H1 (cell line): ENCODE measurements around the gene HOXD10. TPM values are rescaled to one million over a fixed set of nuclear protein-coding genes. Genes with fewer than 3 reads are reported as not detected.
A peak's percentile ranks its signal among the peaks of the same experiment; 100 is the strongest.

ENCODE experiments used
- CTCF ChIA-PET: fragments of 300-600 bp; sonication (Branson Sonifier 250); formaldehyde crosslinking; loops from one replicate; lab custom pipeline; 2021; ENCODE audit not compliant: partially characterized antibody; lab: Charles Lee
- POLR2A ChIA-PET: fragments of 300-600 bp; sonication (Branson Sonifier 250); formaldehyde crosslinking; loops from one replicate; lab custom pipeline; 2021; ENCODE audit warnings: inconsistent platforms; ENCODE audit not compliant: partially characterized antibody; lab: Charles Lee
- DNase-seq, 2 experiments: peaks; one replicate each; pipeline versions ENCODE4 v3.0.0 to v3.0.0-alpha.2; 2010 to 2022; ENCODE audit warnings: low spot score in 2 of 2, low read depth in 1 of 2, mixed read lengths in 1 of 2
- FAIRE-seq: peaks from 2 replicates; lab custom pipeline; 2011; peaks lifted over from hg19 to GRCh38; lab: Jason Lieb, UNC
- H2AFZ ChIP-seq: 2 replicates; pipeline ENCODE4 v1.8.1; 2012; ENCODE audit warnings: low read length, inconsistent platforms
- H2AK5ac ChIP-seq: 2 replicates; pipeline ENCODE4 v1.6.1; 2013; ENCODE audit warnings: low read depth, low read length
- H2BK120ac ChIP-seq: replicated peaks from 2 replicates; pipeline ENCODE3; 2013; ENCODE audit warnings: low read depth, low read length, inconsistent platforms
- H2BK12ac ChIP-seq: 2 replicates; pipeline ENCODE4 v1.6.1; 2013; ENCODE audit warnings: low read depth, low read length
- H2BK15ac ChIP-seq: 2 replicates; pipeline ENCODE4 v1.6.1; 2013; ENCODE audit warnings: low read length
- H2BK20ac ChIP-seq: 2 replicates; pipeline ENCODE4 v1.6.1; 2013; ENCODE audit warnings: low read length
- H2BK5ac ChIP-seq: 2 replicates; pipeline ENCODE4 v1.6.1; 2013; ENCODE audit warnings: low read depth, low read length
- H3K14ac ChIP-seq: 2 replicates; pipeline ENCODE4 v1.6.1; 2013; ENCODE audit warnings: inconsistent platforms; ENCODE audit not compliant: insufficient read length
- H3K18ac ChIP-seq: 2 replicates; pipeline ENCODE4 v1.6.1; 2013; ENCODE audit warnings: low read length; ENCODE audit errors: extremely low read depth
- H3K23ac ChIP-seq: 2 replicates; pipeline ENCODE4 v1.6.1; 2013; ENCODE audit warnings: inconsistent platforms; ENCODE audit not compliant: insufficient read length
- H3K23me2 ChIP-seq: 2 replicates; pipeline ENCODE4 v1.6.1; 2013; ENCODE audit warnings: low read depth, low read length
- H3K27ac ChIP-seq: 2 replicates; pipeline ENCODE4 v1.6.1; 2011; ENCODE audit warnings: low read depth, low read length, inconsistent platforms
- H3K27me3 ChIP-seq, 4 experiments: replicated peaks in 1 of 4; 1 replicate in 1 of 4; 2 replicates in 3 of 4; pipeline versions ENCODE4 v1.6.1 to v1.8.1; 2011 to 2013; ENCODE audit warnings: low read length in 3 of 4, mild to moderate bottlenecking in 3 of 4, inconsistent platforms in 2 of 4, mixed read lengths in 2 of 4, moderate library complexity in 1 of 4; ENCODE audit not compliant: control insufficient read depth in 3 of 4, insufficient read depth in 3 of 4; ENCODE audit errors: extremely low read depth in 1 of 4
- H3K36me3 ChIP-seq, 4 experiments: 2 replicates each; pipeline versions ENCODE4 v1.6.1 to v1.8.1; 2011 to 2013; ENCODE audit warnings: mild to moderate bottlenecking in 4 of 4, low read length in 3 of 4, moderate library complexity in 2 of 4, control low read depth in 1 of 4, inconsistent platforms in 1 of 4; ENCODE audit not compliant: insufficient read depth in 4 of 4, control insufficient read depth in 2 of 4
- H3K4ac ChIP-seq: replicated peaks from 2 replicates; pipeline ENCODE3; 2013; ENCODE audit warnings: low read length, low read depth, mixed read lengths, inconsistent platforms; ENCODE audit not compliant: insufficient read length
- H3K4me1 ChIP-seq, 4 experiments: replicated peaks in 1 of 4; 1 replicate in 1 of 4; 2 replicates in 3 of 4; pipeline versions ENCODE4 v1.6.1 to v1.8.1; 2011 to 2013; ENCODE audit warnings: low read length in 3 of 4, inconsistent platforms in 2 of 4, mixed read lengths in 1 of 4; ENCODE audit not compliant: insufficient read depth in 4 of 4, control insufficient read depth in 3 of 4
- H3K4me2 ChIP-seq, 2 experiments: 2 replicates each; pipeline versions ENCODE4 v1.6.1 to v1.8.1; 2011 to 2013; ENCODE audit warnings: low read depth in 2 of 2, low read length in 2 of 2, control low read depth in 1 of 2, inconsistent platforms in 1 of 2, mild to moderate bottlenecking in 1 of 2; ENCODE audit not compliant: insufficient read depth in 1 of 2
- H3K4me3 ChIP-seq, 4 experiments: fragments of 200-600, 300-600 bp in 1 of 4; sonication (generic), shearing (Covaris generic), sonication (Bioruptor Twin) in 1 of 4; 2 replicates each; pipeline versions ENCODE4 v1.5.1 to v1.8.1; 2011 to 2016; ENCODE audit warnings: low read length in 4 of 4, low read depth in 3 of 4, control low read depth in 2 of 4, inconsistent platforms in 2 of 4, mild to moderate bottlenecking in 2 of 4, mixed read lengths in 1 of 4, moderate library complexity in 1 of 4; ENCODE audit not compliant: insufficient read depth in 2 of 4; ENCODE audit errors: extremely low read depth in 1 of 4
- H3K56ac ChIP-seq: replicated peaks from 2 replicates; pipeline ENCODE3; 2013; ENCODE audit warnings: low read depth, mild to moderate bottlenecking, mixed read lengths, low read length, inconsistent platforms; ENCODE audit not compliant: insufficient read length
- H3K79me1 ChIP-seq: 2 replicates; pipeline ENCODE4 v1.6.1; 2013; ENCODE audit warnings: low read depth, low read length, control low read depth
- H3K79me2 ChIP-seq, 2 experiments: 2 replicates each; pipeline versions ENCODE4 v1.6.1 to v1.8.1; 2012 to 2013; ENCODE audit warnings: low read length in 2 of 2, mild to moderate bottlenecking in 2 of 2, inconsistent platforms in 1 of 2; ENCODE audit not compliant: insufficient read depth in 2 of 2, control insufficient read depth in 1 of 2
- H3K9ac ChIP-seq, 4 experiments: replicated peaks in 1 of 4; 1 replicate in 1 of 4; 2 replicates in 3 of 4; pipeline versions ENCODE4 v1.6.1 to v1.8.1; 2011 to 2013; ENCODE audit warnings: low read depth in 3 of 4, low read length in 3 of 4, control low read depth in 2 of 4, mild to moderate bottlenecking in 2 of 4, moderate library complexity in 2 of 4, inconsistent platforms in 1 of 4; ENCODE audit errors: extremely low read depth in 1 of 4
- H3K9me3 ChIP-seq, 2 experiments: 2 replicates each; pipeline versions ENCODE4 v1.6.1 to v1.8.1; 2012 to 2013; ENCODE audit warnings: mild to moderate bottlenecking in 2 of 2, moderate library complexity in 2 of 2, control low read depth in 1 of 2, inconsistent platforms in 1 of 2, low read depth in 1 of 2, low read length in 1 of 2, mixed read lengths in 1 of 2; ENCODE audit not compliant: insufficient read depth in 2 of 2
- H4K20me1 ChIP-seq, 2 experiments: replicated peaks in 1 of 2; 2 replicates each; pipeline versions ENCODE3 to v1.8.1; 2011 to 2013; ENCODE audit warnings: inconsistent platforms in 2 of 2, low read length in 2 of 2, mild to moderate bottlenecking in 1 of 2; ENCODE audit not compliant: insufficient read depth in 2 of 2, control insufficient read depth in 1 of 2
- H4K5ac ChIP-seq: 2 replicates; pipeline ENCODE4 v1.6.1; 2013; ENCODE audit warnings: low read length, low read depth, mixed read lengths, inconsistent platforms; ENCODE audit not compliant: insufficient read length
- H4K8ac ChIP-seq: 2 replicates; pipeline ENCODE4 v1.8.0; 2013; ENCODE audit warnings: mild to moderate bottlenecking, moderate library complexity, low read length, inconsistent platforms; ENCODE audit not compliant: insufficient read depth; ENCODE audit errors: extremely low read depth
- H4K91ac ChIP-seq: replicated peaks from 2 replicates; pipeline ENCODE3; 2013; ENCODE audit warnings: low read length, mixed read lengths, inconsistent platforms; ENCODE audit not compliant: insufficient read length
- CBX8 ChIP-seq: fragments of 300-800, 300-1000 bp; sonication (generic); IDR thresholded peaks from 2 replicates; pipeline ENCODE4 v1.7.1; 2016; ENCODE audit warnings: low read depth, low read length, borderline replicate concordance
- RBBP5 ChIP-seq: IDR thresholded peaks from 2 replicates; pipeline ENCODE4 v1.7.1; 2012; ENCODE audit warnings: low read depth, mild to moderate bottlenecking, inconsistent platforms, low read length, moderate library complexity, borderline replicate concordance
- WGBS, 2 experiments: shearing (Covaris generic) in 1 of 2; methylation state at CpG; one replicate each; pipeline versions ENCODE4 v1.1.6 to v1.1.7; 2013 to 2015; ENCODE audit warnings: low lambda C conversion rate in 2 of 2, mixed read lengths in 2 of 2, inconsistent platforms in 1 of 2, low coverage in 1 of 2, missing lambda C conversion rate in 1 of 2; ENCODE audit not compliant: insufficient replicate concordance in 2 of 2, insufficient coverage in 1 of 2, insufficient read length in 1 of 2; ENCODE audit errors: extremely low coverage in 1 of 2, missing lambda C conversion rate in 1 of 2; 5-methylcytosine and 5-hydroxymethylcytosine counted together
- polyA plus RNA-seq, 7 experiments: library from polyadenylated mRNA; depleted of rRNA in 3 of 7; stranded (reverse) in 5 of 7; unstranded in 2 of 7; fragments of >200 nt in 5 of 7; fragments of 200-250 nt in 2 of 7; gene quantifications; 1 replicate in 5 of 7; 2 replicates in 1 of 7; 4 replicates in 1 of 7; pipeline versions ENCODE4 v1.2.1 to v1.2.3, GENCODE V29; 2011 to 2013; ENCODE audit warnings: missing spikeins in 2 of 7, mixed read lengths in 2 of 7
- total RNA-seq: library from RNA; stranded (reverse); fragmentation: NEBNext Ultra II Directional; extraction: Animal tissue kit (Norgen Biotek cat#: 25700); gene quantifications from 2 replicates; pipeline ENCODE4 v1.2.1, GENCODE V29; 2021

The HOXD10 gene
- total and polyA plus RNA-seq, 2 of the 8 experiments (the other 6 are each of a cell fraction or from before 2014, with no cell fraction given), result not detected

GRCh38 chr2:176110415-176111308 lies 5.9 kb upstream of the HOXD10 start:
- no peak overlapping the region for H2BK15ac ChIP-seq
- H2AFZ ChIP-seq, result no peak overlapping the region
- no peaks in the 10 kb centered on the region for H3K79me2 ChIP-seq
- no peak overlapping the region for H2BK120ac ChIP-seq
- peaks cover 95 to 99% (median 98%) of the 10 kb centered on the region in 4 experiments for H3K27me3 ChIP-seq
- no peak overlapping the region for H3K4me3 ChIP-seq
- ChIA-PET CTCF (interaction anchor here (0.5 to 5.4 kb wide), 26 partner anchors 8 to 840 kb away, joined by 3 to 42 read pairs (median 4); partner anchors contain the start of genes EVX2 and HOXD9), POLR2A (interaction anchor here (0.6 kb wide), 1 partner anchor 8 kb away, joined by 3 read pairs; no protein-coding TSS in a partner anchor)
- H3K79me1 ChIP-seq, result no peaks in the 10 kb centered on the region
- peaks cover 0 to 8% (median 0%) of the 10 kb centered on the region in 4 experiments; a peak in 1 of 8 replicates for H3K36me3 ChIP-seq
- peaks cover 22 to 35% of the 10 kb centered on the region in 2 experiments for H4K20me1 ChIP-seq
- H4K91ac ChIP-seq, result no peak overlapping the region
- no peak overlapping the region for H3K4ac ChIP-seq
- peaks cover 0 to 12% (median 5%) of the 10 kb centered on the region in 4 experiments; a peak in 5 of 7 replicates for H3K4me1 ChIP-seq
- H4K8ac ChIP-seq, result no peak overlapping the region
- H3K27ac ChIP-seq, result no peak overlapping the region
- H3K9ac ChIP-seq, result no peak overlapping the region
- 30% methylated on average over 7 of the region's 7 CpGs; no CpG with 5 or more reads in 1 of the 2 experiments for WGBS, 2 experiments
- no peak overlapping the region for H2BK20ac ChIP-seq
- no peak overlapping the region for H2AK5ac ChIP-seq
- no peak overlapping the region for H3K18ac ChIP-seq
- H3K23ac ChIP-seq, result no peak overlapping the region
- H3K14ac ChIP-seq, result no peak overlapping the region
- H2BK12ac ChIP-seq, result no peak overlapping the region
- H3K56ac ChIP-seq, result no peak overlapping the region
- H3K23me2 ChIP-seq, result 0 out of 2 replicates have a peak, but pooled peaks cover 2% of the 10 kb centered on the region
- no peaks in the 10 kb centered on the region for H3K9me3 ChIP-seq
- no peak overlapping the region for H3K4me2 ChIP-seq
- FAIRE-seq (no peak), DNase-seq (no peak)
- TF ChIP-seq CBX8 (peak; percentile 86), RBBP5 (no peak)
- no peak overlapping the region for H4K5ac ChIP-seq
- H2BK5ac ChIP-seq, result no peak overlapping the region
